Measurements from ENCODE around the gene RANBP1.

The RANBP1 gene

DNA sequence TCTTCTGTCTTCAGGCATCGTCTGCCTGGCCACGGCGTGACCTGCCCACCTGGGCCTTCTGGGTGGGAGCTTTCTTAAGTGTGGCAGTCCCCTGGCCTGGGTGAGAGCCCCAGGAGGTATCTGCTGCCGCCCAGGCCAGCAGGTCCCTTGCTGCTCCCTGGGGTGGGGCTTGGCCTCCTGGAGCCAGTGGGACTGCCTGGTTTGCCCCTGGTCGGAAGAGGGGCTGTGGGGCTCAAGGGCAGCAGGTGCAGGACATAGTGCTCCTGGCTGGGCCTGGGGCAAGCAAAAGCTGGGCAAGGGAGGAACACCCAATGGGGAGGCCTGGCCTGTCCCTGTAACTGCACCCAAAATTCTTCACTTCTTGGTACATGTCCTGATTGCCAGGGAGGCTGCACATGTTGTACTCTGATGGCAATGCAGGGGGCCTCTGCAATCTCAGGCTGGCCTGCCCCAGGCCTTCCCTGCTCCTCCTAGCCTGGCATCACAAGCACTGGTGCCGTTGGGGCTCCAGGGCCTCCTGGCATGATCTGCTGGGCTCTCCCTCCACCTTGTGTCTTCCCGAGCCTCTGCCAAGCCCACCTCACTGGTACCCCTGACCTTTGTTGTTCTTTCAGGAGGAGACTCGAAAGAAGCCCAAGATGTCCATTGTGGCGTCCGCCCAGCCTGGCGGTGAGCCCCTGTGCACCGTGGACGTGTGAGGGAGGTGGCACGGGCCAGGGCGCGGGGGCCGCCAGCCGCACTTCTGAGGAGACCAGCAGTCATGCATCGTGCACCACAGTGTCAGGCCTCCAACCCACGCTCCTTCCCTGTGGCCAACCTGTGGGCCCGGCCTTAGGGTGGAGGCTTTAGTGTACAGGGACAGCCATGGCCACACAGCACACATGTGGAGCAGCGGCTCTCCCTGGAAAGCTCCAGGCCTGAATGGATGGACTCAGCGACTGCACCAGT, 6.2 kb upstream of the RANBP1 start:
- no peak for DNase-seq

DNA sequence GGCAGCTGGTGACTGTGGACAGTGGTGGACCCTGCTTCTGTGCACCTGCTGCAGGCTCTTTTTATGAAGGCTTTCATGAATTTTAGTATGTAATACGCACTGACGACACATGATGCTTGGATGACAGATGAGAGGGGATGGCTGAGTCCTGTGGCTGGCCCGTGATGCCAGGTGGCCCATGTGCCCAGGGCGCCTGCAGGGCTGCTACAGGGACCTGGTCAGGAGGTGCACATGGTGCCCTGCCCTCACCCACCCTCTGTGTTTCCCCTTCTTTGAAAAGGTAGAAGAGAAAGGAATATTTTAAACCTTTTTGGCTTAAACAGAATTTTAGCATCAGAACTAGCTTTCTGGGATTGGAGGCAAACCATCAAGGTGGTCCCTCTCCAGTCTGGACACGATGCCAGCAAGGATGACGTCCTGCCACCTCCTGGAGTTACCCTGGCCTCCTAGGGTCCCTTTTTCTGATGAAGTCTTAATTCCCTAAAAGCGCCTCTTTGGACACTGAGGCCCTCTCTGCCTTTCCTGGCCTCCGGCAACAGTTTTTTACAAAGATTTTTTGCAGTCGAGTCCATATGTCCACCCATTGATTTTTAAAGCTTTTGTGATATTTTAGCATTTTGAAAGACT, 5.4 kb upstream of the RANBP1 start:
- no peak for DNase-seq

DNA sequence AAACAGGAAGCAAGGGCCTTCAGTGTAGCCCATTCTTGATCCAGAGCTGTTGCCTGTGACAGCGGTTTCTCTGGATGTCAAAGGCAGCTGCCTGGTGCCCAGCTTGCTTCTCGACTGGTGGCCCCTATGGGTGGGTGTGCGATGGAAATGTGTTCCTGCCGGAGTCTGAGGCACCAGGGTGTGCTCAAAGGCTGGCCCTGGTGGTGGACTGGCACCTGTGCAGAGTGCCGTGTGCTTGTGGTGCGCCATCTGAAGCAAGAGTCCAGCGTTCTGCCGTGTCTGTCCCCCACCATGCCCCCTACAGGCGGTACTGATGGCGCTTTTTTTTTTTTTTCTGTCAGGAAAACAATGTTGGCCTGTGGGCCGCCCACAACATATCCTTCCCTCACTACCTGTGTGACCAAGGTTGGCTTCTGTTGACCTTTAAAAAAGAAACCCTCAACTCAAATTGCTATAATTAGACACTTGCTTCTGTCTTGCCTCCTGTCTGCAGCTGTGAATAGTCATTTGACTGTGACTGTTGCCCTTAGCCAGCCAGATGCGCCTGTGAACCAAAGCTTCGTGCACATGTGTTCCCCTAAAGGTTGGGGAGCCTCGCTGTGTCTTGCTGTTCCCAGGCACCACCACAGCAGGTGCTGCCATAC, 4.7 kb upstream of the RANBP1 start:
- peak; percentile 37 for DNase-seq

DNA sequence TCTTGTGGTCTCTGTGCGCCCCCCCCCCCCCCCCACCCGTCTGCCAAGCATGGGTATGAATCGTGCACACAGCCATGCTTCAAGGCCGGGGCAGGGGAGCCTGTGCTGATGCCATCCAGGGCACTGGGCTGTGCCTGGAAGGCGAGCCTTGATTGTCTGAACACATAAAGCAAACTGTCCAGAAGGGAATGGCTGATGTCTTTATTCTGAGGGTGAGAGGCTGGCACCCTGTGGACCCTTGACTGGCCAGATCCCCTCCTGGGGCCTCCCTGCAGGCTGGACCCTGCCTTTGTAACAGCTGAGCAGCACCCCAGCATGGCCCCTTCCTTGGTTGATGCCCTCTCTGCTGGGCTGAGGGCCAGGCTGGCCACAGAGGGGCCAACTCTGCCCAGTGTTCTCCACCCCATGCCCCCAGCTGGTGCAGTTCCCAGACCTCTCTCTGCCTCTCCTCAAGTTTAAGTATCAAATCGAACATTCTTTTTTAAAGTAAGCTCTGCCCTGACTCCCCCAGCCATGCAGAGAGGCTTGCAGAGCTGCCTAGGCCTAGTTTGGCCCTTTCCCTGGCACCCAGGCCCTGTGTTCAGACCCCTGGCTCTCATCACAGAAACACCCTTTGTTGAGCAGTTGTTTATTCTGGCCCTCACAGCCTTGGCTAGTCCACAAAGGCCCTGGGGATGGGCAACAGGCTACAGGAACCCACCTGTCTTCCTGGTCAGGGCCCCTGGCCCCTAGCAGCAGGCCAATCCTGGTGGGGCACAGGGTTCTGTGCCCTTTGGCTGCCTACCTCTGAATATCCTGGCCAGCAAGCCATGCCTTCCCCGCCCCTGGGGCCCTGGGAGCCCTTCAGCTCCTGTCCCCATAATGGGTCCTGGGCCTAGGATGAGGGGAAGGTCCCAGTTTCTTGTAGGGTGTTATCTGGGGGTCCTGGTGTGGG, 3.9 kb upstream of the RANBP1 start:
- no peak for DNase-seq

DNA sequence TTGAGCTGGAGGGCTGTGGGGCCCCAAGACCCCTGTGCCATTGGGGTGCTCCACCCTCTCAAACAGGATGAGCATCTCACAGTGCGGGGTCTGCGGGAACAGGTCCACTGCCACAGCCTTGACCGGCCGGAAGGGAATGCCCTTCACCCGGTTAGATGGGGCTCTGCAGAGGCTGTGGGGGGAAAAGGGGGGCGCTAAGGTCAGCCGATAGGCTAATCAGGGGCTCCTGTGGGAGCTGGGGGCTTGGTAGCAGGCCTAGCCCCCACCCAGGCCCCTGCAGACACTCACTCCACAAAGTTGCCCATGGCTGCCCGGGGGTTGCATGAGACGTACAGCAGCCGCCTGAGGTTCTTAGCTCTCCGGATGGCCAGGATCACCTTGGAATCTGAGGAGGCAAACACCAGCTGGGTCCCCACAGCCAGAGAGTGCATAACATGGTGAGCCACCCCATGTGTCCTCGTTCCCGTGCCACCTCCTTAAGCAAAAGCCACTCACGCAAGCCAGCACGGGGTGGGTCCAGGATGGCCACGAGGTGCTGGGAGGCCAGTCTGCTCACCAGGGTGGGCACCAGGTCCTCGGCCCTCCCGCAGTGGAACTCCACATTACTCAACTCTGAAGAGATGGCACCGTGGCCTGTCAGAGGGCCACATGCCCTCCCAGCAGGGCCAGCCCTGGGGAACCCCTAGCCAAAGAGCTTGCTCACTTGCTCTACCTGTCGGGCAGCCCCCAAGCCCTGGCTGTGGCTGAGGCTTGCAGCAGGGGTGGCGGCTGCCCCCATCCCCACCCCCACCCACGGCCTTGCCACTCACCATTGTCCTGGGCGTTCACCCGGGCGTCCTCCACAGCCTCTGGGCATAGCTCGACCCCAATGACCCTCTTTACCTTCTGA, 3.0 kb upstream of the RANBP1 start:
- DNase-seq, result no peak

DNA sequence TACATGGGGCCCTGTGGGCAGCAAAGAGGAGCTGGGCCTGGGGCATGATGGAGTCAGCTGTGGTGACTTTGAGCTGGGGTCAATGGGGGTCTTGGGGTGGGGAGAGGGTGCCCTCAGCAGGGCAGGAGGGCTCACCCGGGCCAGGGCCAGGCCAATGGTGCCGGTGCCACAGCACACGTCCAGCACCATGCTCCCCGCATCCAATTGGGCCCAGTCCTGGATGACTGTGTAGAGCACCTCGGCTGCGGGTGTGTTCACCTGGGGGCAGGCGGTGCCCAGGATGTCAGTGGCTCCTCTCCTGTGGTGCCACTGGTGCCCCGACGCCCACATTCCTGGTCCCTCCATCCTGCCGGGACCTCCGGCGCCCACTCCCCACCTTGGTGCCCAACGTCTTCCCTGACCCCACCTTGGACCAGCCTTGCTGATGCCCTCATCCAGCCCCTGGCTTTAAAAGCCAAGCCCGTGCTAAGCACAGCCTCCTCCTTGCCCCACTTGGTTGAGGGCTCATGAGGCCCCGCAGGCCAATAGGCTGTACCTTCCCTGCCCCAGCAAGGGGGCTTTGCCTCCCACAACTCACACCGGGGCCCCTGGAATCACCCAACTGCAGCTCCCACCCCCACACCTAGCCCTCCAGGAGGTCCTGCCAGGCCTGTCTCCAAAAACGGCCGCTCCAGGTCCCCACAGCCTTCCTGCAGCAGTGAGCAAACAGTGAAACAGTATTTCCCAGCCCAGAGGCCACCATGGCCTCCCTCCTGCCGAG, 2.2 kb upstream of the RANBP1 start:
- no peak for DNase-seq

DNA sequence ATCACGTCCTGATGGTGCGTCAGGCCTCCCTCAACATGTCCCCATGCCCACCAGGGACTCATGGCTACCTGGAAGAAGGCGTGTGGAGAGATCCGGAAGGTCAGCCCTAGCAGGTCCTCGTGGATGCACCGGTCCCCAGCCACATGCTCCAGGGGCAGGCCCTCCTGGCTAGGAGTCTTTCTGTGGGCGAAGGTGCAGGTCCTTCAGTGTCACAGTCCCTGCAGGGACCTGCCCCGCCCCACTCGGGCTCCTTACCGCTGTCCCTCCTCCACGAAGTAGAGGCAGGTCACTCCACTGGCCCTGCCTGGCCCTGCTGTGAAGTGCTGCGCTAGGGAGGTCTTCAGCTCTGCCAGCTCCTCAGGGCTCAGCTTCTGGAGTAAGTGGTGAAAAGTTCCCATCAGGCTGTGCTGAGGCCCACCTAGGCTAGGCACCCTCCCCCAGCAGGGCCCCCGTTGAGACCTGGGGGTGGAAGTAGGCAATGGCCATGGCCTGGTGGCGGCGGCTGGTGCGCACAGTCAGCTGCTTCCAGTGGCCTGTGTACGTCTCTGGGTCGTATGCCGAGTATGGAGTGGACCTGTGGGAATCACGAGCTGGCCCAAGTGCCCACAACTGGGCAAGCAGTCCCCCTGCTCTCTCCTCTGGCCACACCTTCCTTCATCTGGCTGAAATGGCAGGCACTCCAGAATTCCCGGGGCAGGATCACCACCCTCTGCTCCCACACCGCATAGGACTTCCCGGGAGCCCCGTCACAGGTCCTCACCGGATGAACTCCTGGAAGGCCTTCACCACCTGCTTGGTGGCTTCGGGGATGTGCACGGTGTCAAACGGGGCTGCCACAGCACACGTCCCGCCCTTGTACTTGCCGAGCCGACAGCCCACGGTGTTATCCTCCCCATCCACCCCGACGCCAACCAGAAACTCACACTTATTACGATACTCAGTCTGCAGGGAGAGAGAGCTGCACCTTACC, 1.1 kb upstream of the RANBP1 start:
- no peak for DNase-seq

DNA sequence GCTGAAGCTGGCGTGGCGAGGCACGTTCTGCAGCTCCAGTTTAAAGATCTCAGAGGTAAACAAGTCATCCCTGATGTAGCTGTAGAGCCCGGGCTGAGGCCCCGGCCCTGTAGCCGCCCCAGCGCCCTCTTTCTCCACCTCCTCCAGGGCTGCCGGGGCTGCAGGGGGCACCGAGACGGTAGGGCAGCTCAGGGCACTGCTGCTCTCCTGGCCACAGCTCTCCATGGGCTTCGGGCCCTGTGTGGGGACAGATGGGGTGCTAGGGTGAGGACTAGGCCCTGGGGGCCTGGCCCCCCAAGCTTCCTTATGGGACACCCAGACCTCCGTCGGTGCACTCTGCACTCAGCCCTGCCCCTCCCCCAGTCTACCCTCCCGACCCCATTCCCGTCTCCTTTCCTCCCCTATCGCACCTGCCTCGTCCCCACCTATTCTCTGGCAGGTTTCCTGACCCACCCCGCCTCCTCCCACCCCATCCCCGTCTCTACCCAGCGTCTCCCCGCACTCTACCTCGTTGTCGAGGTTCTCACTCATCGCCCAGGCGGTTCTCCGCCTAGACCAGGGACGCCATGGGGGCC, 559 bp downstream of the RANBP1 start:
- no peak for DNase-seq

DNA sequence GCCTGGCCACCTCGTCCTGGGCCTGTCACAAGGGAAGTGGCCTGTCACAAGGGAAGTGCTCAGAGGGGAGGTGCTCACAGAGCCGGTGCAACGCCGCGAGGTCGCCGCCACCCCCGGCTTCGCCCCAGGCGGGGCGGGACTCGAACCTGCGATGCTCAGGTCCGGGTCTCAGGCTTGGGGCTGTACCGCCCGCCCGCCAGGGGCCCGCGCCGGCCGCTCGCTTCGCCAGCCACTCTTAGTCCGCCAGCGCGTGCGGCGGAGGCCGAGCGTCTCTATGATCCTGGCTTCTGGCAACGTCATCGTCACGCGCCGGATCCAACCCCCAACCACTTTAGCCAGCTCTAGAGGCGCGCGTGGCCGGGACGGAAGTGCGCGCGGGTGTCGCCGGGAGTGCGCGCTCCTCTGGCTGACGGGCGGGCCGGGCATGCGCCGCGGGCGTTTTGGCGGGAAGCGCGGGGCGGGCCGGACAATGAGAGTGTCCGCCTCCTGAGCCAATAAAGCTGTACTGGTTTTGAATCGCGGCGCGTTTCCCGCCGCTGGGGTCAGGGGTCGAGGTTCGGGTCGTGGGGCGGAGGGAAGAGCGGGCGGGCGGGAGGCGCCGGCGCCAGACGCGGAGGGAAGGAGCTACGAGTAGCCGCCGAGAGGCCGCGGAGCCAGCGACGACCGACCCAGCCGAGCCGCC, 1.2 kb downstream of the RANBP1 start, which contains the start of gene TRMT2A:
Gene TRMT2A (minus strand): TSS at position 276 of the 682 bp plus-strand sequence. CDS start 320 bp downstream, outside the sequence.
- DNase-seq, result peak; percentile 99

DNA sequence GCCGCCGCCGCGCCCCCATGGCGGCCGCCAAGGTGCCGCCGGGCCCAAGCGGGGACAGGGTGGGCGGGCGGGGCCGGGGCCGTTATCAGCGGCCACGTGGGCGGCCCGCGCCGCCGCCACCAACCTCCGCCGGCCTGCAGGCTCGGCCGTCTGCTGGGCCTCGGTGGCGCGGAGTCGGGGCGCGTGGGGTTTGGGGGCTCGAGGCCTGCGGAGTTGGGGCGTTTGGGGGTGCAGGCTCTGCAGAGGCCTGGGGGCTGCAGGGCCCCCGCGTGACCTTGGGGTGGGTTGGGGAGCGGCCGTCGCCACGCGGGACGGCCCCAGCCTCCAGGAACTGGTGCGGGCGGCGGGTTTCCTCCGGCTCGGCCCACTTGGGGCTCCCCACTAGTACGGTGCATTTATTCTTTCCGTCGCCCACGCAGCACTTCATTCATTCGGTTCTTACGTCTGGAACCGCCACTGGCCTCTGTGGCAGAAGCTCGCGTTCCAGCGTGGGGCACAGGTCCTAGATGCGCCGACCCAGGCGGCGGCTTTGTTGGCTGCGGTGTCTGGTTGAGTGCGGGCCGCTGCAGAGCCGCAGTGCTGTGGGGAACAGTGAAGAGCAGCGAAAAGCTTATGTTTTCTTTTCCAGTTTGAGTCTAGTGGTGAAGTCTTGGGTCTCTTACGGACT, 1.9 kb downstream of the RANBP1 start:
- DNase-seq, result peak; percentile 17

DNA sequence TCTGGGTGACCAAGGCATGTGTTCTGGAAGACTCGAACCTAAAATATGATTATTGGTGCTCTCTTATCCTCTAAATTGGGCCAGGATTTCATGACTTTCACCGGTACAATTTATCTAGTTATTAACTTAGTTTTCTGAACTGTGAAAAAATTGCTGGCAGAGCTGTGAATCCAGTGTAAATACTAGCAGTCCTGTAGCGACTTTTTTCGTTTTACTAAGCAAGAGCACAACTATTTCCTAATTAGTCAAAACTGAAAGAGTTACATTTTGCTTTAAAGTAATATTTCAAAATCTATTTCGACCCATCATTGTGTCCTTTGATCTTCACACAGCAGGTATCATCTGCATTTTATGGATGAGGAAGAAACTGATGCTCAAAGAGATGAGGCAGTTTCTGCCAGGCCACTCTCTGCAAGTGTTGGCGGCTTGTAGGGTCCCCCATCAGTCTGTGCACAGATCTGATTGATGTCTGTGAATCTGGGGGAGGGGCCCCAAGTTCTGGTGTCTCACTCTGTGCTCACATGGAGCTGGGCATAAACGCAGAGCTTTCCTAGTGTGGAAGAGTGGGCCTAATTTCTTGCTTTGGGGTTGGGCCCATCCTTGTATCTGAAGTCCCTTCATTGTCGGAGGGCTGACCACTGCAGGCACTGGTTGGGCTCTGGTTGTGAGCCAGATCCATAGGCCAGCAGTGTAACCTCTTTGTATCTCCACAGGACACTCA, 2.6 kb downstream of the RANBP1 start:
- DNase-seq, result no peak

DNA sequence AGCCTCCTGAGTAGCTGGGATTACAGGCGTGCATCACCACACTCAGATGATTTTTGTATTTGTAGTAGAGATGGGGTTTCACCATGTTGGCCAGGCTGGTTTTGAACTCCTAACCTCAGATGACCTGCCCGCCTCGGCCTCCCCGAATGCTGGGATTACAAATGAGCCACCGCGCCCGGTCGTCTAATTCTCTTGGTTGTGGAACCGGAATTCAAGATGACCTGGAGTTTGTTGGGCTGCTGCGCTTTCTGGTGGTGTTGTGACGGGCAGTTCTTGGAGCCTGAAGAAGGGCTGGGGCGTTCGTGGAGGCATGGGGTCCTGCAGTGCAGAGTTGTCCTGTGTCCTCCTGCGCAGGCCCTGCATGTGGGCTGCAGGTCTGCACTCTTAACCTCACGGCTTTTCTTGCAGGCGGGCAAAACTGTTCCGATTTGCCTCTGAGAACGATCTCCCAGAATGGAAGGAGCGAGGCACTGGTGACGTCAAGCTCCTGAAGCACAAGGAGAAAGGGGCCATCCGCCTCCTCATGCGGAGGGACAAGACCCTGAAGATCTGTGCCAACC, 6.0 kb downstream of the RANBP1 start:
- DNase-seq, result no peak

DNA sequence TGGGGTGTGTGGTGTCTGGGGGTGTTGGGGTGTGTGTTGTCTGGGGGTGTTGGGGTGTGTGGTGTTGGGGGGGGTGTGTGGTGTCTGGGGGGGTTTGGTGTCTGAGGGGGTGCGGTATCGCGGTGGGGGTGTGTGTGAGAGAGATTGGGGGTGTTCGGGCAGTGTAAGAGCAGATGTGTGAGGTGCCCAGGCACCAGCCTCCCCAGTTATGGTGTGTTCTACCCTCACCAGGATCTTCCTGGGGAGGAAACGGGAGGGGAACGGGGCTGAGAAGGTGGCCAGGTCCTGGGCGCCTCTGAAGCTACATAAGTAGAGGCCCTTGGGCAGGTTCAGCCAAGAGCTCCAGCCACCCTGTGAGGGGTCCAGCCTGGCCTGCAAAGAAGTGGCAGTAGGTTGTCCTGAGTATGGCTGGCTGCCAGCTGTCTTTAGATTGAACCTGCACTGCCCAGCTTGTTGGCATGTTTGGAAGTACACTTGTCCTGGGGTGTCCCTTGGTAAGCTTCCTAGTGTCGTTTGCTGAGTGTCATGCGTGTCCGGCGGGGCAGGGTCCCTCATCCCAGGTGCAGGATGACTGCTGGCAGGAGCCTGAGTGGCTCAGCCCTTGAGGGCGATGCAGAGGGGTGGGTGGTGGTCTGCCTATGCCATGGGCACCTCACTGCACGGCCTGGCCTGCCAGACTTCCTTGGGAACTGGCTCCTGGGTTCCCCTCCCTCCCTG, 7.6 kb downstream of the RANBP1 start:
- no peak for DNase-seq

DNA sequence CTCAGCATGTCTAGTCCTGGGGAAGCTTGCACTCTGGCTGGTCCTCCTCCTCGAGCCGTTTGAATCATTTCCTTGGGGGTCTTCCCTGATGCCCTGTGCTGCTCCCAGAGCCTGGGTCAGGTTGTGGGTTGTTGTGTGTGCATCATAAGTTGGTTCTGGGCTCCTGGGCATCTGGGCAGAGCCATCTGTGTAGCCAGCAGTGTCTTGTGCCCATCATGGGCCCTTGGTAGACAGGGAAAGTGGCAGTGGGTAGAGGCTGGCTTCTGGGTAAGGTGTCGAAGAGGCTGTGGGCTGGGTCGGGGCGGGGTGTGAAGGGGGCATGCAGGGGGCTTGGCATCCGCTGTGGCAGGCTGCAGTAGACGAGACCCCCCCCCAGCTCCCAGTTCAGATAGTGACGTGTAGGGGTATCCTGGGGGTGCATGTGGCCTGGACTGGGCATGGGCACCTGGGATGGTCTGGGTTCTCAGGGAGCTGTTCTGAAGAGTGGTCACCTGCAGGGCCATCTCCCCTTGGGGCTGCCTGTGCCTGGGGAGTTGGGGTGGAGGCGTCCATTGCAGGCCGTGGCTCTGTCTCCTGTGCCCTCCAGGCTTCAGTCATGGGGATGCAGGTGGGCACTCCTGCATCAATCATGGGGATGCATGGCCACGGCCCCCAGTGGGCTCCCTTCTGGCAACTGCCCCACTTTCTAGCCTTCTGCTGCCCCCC, 8.3 kb downstream of the RANBP1 start:
- no peak for DNase-seq

Measured in fibroblast of skin of right biceps (primary cell).